ENCODE measurements around the gene HHAT. TPM values are rescaled to one million over a fixed set of nuclear protein-coding genes. Genes with fewer than 3 reads are reported as not detected.

The HHAT gene
- total and polyA plus RNA-seq, 9 of the 15 experiments (the other 6 are each of a cell fraction or from before 2014, with no cell fraction given), result 0.07 to 0.16 (median 0.13) TPM; not detected in 1

- in situ Hi-C loops (cut with MboI), result loop anchor here (25.0 kb wide), 1 partner anchor 1246 kb away; no protein-coding TSS in a partner anchor
- POLR2A ChIA-PET, result interaction anchor here (0.6 kb wide), 2 partner anchors 505 to 579 kb away, joined by 3 read pairs; no protein-coding TSS in a partner anchor
- FAIRE-seq, result no peak
Measured at GRCh38 chr1:210416681-210417080, 88.0 kb downstream of the HHAT start.

GRCh38 chr1:210417881-210418280, 89.2 kb downstream of the HHAT start:
- WGBS (ENCODE audit: insufficient coverage, low coverage, missing lambda C conversion rate), result 0% methylated on average over 5 of the region's 5 CpGs
- Histone ChIP-seq H3K27me3 (ENCODE audit: control insufficient read depth in 2 of 2, insufficient read depth in 2 of 2, low read length in 2 of 2) (no peaks in the 10 kb centered on the region), H3K9me1 (ENCODE audit: control insufficient read depth, insufficient read depth, low read length) (no peaks in the 10 kb centered on the region), H3K36me3 (ENCODE audit: control insufficient read depth, insufficient read depth, low read length) (no peaks in the 10 kb centered on the region), H2AFZ (ENCODE audit: low read depth, low read length) (no peak overlapping the region), H3K4me1 (replicated peaks in 1 of 2; ENCODE audit: control insufficient read depth in 2 of 2, insufficient read depth in 2 of 2, low read length in 2 of 2) (no peaks in the 10 kb centered on the region), H3K27ac (ENCODE audit: extremely low read depth, low read depth, low read length) (no peak overlapping the region), H4K20me1 (replicated peaks; ENCODE audit: control insufficient read depth, insufficient read depth, low read length) (no peaks in the 10 kb centered on the region), H3K79me2 (ENCODE audit: control insufficient read depth, insufficient read depth, low read length) (no peaks in the 10 kb centered on the region), H3K4me2 (ENCODE audit: insufficient read depth, low read length) (no peak overlapping the region), H3K9me3 (replicated peaks; ENCODE audit: control insufficient read depth, insufficient read depth, low read depth, low read length) (no peaks in the 10 kb centered on the region), H3K9ac (ENCODE audit: insufficient read depth in 1 of 2, low read depth in 2 of 2, low read length in 2 of 2) (no peak overlapping the region), H3K4me3 (no peak overlapping the region)
- DNase-seq (ENCODE audit: extremely low read depth in 1 of 4, low spot score in 3 of 4) (no peak), ATAC-seq (no peak), FAIRE-seq (no peak)
- CTCF ChIA-PET (ENCODE audit: low intra/inter-chr PET ratio), result no interaction called here
- TF ChIP-seq PCBP1 (IDR thresholded peaks at IDR 0.05; ENCODE audit: low read depth, low read length, poor library complexity, severe bottlenecking), result no peak
- no peak for TF ChIP-seq ZNF512 (tag; IDR thresholded peaks at IDR 0.05)
- no TSS peak for BruUV-seq (replicated peaks)
- POLR2A ChIA-PET, result interaction anchor here (0.6 to 2.5 kb wide), 3 partner anchors 9 to 210 kb away, joined by 3 to 6 read pairs (median 3); no protein-coding TSS in a partner anchor
- intact Hi-C loops (cut with micrococcal nuclease), result no loop called here
- in situ Hi-C loops (cut with MboI), result loop anchor here (25.0 kb wide), 1 partner anchor 1244 kb away; no protein-coding TSS in a partner anchor

More at GRCh38 chr1:210416681-210417080, 88.0 kb downstream of the HHAT start:
- BruUV-seq (replicated peaks), result no TSS peak
- H3K4me2 ChIP-seq (ENCODE audit: insufficient read depth, low read length), result no peak overlapping the region
- DNase-seq (ENCODE audit: extremely low read depth in 1 of 4, low spot score in 3 of 4), result no peak
- ATAC-seq, result no peak
- CTCF ChIA-PET (ENCODE audit: low intra/inter-chr PET ratio), result interaction anchor here (0.6 kb wide), 1 partner anchor 112 kb away, joined by 5 read pairs; no protein-coding TSS in a partner anchor
- H4K20me1 ChIP-seq (replicated peaks; ENCODE audit: control insufficient read depth, insufficient read depth, low read length), result no peaks in the 10 kb centered on the region
- no peaks in the 10 kb centered on the region for H3K4me1 ChIP-seq (replicated peaks in 1 of 2; ENCODE audit: control insufficient read depth in 2 of 2, insufficient read depth in 2 of 2, low read length in 2 of 2)
- no peaks in the 10 kb centered on the region for H3K9me1 ChIP-seq (ENCODE audit: control insufficient read depth, insufficient read depth, low read length)
- no peak overlapping the region for H3K9ac ChIP-seq (ENCODE audit: insufficient read depth in 1 of 2, low read depth in 2 of 2, low read length in 2 of 2)
- no peak overlapping the region for H3K27ac ChIP-seq (ENCODE audit: extremely low read depth, low read depth, low read length)
- no peak overlapping the region for H2AFZ ChIP-seq (ENCODE audit: low read depth, low read length)
- TF ChIP-seq ZNF586 (CRISPR knock-in tag; conservative IDR thresholded peaks at IDR 0.05), result no peak
- no peak for TF ChIP-seq TCF7L2 (IDR thresholded peaks at IDR 0.05; ENCODE audit: low read depth, low read length)
- no peak for TF ChIP-seq BCL6 (CRISPR knock-in tag; IDR thresholded peaks at IDR 0.05)
- no peak for TF ChIP-seq ASH1L (IDR thresholded peaks at IDR 0.05; ENCODE audit: borderline replicate concordance, low read depth, partially characterized antibody)
- no peak for TF ChIP-seq MXI1 (IDR thresholded peaks at IDR 0.05; ENCODE audit: low read depth, low read length)
- TF ChIP-seq MEIS2 (IDR thresholded peaks at IDR 0.05; ENCODE audit: partially characterized antibody), result no peak
- no peak for TF ChIP-seq CSDE1 (IDR thresholded peaks at IDR 0.05)
- no peaks in the 10 kb centered on the region for H3K27me3 ChIP-seq (ENCODE audit: control insufficient read depth in 2 of 2, insufficient read depth in 2 of 2, low read length in 2 of 2)
- intact Hi-C loops (cut with micrococcal nuclease), result no loop called here
- no peaks in the 10 kb centered on the region for H3K79me2 ChIP-seq (ENCODE audit: control insufficient read depth, insufficient read depth, low read length)
- WGBS (ENCODE audit: insufficient coverage, low coverage, missing lambda C conversion rate), result 0% methylated on average over 2 of the region's 2 CpGs
- H3K36me3 ChIP-seq (ENCODE audit: control insufficient read depth, insufficient read depth, low read length), result no peaks in the 10 kb centered on the region
- H3K9me3 ChIP-seq (replicated peaks; ENCODE audit: control insufficient read depth, insufficient read depth, low read depth, low read length), result no peaks in the 10 kb centered on the region
- no peak overlapping the region for H3K4me3 ChIP-seq
